ENCODE measurements around the gene PAGR1.

The PAGR1 gene

DNA sequence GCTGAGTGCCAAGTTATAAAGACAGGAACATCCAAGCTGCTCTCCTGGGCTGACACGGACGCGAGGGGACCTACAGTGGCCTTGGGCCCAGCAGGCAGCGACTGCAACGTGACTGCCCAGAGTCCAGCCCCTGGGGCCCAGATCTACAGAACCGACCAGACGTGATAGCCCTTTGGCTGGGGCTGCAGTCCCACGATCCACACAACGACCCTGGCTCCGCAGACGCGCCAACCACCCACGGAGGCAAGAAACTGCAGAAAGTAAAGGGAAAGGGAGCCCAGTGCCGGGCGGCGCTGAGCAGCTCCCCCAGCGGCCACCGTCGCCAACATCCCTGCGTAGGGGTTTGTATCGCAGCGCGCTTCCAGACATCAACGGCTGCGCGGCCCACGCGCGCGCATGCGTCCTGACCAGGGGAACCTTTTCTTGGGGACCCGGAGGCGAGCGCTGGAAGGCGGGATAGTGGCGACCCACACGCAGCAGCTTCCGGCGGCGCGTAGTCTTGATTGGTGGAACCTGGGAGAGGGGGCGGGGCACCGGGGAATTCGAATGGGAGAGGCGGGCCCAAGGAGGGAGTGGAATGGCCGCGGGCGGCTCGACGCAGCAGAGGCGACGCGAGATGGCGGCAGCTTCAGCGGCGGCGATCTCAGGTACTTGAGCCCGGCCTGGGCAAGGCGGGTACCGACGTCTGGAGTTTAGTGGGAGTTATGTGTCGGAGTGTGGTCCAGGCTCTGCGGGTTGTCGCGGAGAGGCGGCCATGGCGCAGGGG is 25.6 kb upstream of the PAGR1 start, which contains the start of gene KIF22:
Gene KIF22, plus strand, starts transcription at position 569 of the 766 bp plus-strand sequence. Its CDS starts 9 bp downstream, at position 578.
- TF ChIP-seq YY1 (IDR thresholded peaks at IDR 0.05; ENCODE audit: low read depth) (peak; percentile 94), TCF12 (IDR thresholded peaks at IDR 0.05; ENCODE audit: low read depth) (peak; percentile 59), NFIC (IDR thresholded peaks at IDR 0.05) (no peak), CEBPB (IDR thresholded peaks at IDR 0.05) (no peak), TAF1 (IDR thresholded peaks at IDR 0.05; ENCODE audit: low read depth) (peak; percentile 96), RAD21 (IDR thresholded peaks at IDR 0.05; ENCODE audit: low read depth) (peak; percentile 43), EGR1 (IDR thresholded peaks at IDR 0.05) (peak; percentile 65), FOXM1 (IDR thresholded peaks at IDR 0.05; ENCODE audit: borderline replicate concordance, low read depth) (peak; percentile 56; the same call in 1 of the 2 replicates), EP300 (IDR thresholded peaks at IDR 0.05; ENCODE audit: borderline replicate concordance) (no peak), ZBTB7A (IDR thresholded peaks at IDR 0.05; ENCODE audit: low read depth) (no peak), TEAD4 (IDR thresholded peaks at IDR 0.05) (peak; percentile 73), REST (IDR thresholded peaks at IDR 0.05; ENCODE audit: low read depth) (no peak), CREB1 (IDR thresholded peaks at IDR 0.05; ENCODE audit: low read depth) (peak; percentile 34; the same call in 1 of the 2 replicates)
- TF ChIP-seq, protein P1, sequence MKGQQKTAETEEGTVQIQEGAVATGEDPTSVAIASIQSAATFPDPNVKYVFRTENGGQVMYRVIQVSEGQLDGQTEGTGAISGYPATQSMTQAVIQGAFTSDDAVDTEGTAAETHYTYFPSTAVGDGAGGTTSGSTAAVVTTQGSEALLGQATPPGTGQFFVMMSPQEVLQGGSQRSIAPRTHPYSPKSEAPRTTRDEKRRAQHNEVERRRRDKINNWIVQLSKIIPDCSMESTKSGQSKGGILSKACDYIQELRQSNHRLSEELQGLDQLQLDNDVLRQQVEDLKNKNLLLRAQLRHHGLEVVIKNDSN (IDR thresholded peaks at IDR 0.05): no peak
- TF ChIP-seq, protein P2, sequence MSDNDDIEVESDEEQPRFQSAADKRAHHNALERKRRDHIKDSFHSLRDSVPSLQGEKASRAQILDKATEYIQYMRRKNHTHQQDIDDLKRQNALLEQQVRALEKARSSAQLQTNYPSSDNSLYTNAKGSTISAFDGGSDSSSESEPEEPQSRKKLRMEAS (IDR thresholded peaks at IDR 0.05): peak; percentile 83

DNA sequence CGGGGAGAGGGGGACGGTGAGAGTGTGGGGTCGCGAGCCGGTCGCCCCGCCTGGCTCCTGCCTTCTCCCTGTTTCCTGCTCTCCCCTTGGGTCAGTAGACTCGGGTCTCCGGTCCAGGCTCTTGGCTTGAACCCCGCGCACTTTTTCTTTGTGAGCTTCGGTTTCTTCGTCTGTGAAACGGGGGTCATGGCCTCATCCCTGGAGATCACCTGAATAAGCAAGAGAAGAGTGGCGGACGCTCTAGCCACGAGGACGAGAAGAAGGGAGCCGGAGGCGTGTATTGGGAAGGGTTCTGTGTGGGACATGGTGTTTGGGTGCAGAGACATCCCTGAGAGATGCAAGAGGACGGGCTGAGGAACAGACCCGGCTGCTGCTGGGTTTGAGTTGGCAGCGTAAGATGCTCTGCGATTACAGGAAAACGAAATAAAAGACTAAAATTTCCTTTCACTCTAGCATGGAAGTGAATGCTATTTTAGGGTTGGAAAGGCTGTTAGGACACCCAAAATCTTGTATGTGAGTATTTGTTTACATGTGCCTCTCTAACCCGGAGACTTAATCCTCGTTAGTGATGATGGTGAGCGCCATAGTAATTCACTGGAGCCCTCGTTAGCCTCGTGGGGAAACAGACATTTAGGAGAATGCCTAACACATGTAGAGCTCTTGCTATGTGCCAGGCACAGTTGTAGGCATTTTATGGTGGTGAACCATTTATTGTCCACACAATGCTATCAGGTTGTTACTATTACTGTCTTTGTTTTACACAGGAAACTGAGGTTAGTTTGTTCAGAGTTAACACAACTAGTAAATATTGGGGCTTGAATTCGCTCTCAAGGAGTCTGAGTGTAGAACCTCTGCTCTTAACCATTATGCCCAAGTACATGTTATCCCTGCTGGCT is 24.8 kb upstream of the PAGR1 start:
- TF ChIP-seq YY1 (IDR thresholded peaks at IDR 0.05; ENCODE audit: low read depth) (no peak), NFIC (IDR thresholded peaks at IDR 0.05) (no peak), CEBPB (IDR thresholded peaks at IDR 0.05) (no peak), REST (IDR thresholded peaks at IDR 0.05; ENCODE audit: low read depth) (no peak), ZBTB7A (IDR thresholded peaks at IDR 0.05; ENCODE audit: low read depth) (no peak), TEAD4 (IDR thresholded peaks at IDR 0.05) (no peak), EGR1 (IDR thresholded peaks at IDR 0.05) (no peak), TCF12 (IDR thresholded peaks at IDR 0.05; ENCODE audit: low read depth) (no peak), CREB1 (IDR thresholded peaks at IDR 0.05; ENCODE audit: low read depth) (no peak), RAD21 (IDR thresholded peaks at IDR 0.05; ENCODE audit: low read depth) (no peak), TAF1 (IDR thresholded peaks at IDR 0.05; ENCODE audit: low read depth) (no peak; the same call in 1 of the 2 replicates)
- TF ChIP-seq, protein P1 (IDR thresholded peaks at IDR 0.05): no peak
- TF ChIP-seq, protein P2 (IDR thresholded peaks at IDR 0.05): no peak

DNA sequence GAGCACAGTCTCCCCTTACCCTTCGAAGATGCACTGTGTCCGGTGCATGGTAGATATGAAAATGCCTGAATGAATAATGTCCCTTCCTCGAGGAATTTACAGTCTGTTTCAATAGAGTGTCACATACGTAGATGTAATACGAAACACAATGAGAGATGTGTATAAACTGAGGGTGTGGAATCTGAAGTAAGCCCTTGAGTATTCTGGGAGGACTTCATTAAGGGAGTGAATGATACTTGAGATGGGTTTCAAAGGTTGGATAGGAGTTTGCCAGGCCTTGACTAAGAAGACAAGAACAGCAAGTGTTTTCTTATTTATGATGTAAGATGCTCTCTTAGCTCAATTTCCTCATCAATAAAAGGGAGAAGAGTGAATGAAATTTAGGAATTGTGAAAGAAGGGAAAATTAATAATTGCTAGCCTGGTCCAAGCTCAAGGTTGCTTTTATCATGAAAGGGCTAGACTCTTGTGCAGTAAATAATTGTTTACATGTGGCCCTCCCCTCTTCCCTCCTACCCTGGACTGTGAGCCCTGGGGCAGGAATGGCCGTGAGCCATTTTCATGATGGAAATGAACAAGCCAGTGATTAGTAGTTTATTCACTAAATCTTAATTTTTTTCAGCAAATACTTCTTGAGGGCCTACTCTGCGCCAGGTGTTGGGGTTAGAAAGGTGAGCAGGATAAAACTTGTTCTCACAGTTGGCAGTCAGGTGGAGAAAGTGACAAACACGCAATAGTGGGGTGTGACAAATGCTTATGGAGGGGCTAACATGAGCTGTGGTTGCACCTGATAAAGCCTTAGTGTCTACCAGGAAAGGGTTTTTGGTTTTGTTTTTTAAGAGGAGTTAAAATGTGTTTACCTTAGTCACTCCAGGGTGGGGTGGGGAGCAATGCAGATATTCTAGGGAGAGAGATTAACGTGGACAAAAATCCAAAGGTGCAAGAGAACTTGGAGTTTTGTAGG is 23.8 kb upstream of the PAGR1 start:
- no peak for TF ChIP-seq TAF1 (IDR thresholded peaks at IDR 0.05; ENCODE audit: low read depth)
- TF ChIP-seq EP300 (IDR thresholded peaks at IDR 0.05; ENCODE audit: borderline replicate concordance): no peak
- TF ChIP-seq CEBPB (IDR thresholded peaks at IDR 0.05): no peak
- TF ChIP-seq TEAD4 (IDR thresholded peaks at IDR 0.05): no peak
- TF ChIP-seq, protein P1 (IDR thresholded peaks at IDR 0.05): no peak
- no peak for TF ChIP-seq REST (IDR thresholded peaks at IDR 0.05; ENCODE audit: low read depth)
- TF ChIP-seq NFIC (IDR thresholded peaks at IDR 0.05): no peak
- TF ChIP-seq ZBTB7A (IDR thresholded peaks at IDR 0.05; ENCODE audit: low read depth): no peak
- TF ChIP-seq YY1 (IDR thresholded peaks at IDR 0.05; ENCODE audit: low read depth): no peak
- no peak for TF ChIP-seq RAD21 (IDR thresholded peaks at IDR 0.05; ENCODE audit: low read depth)
- TF ChIP-seq, protein P2 (IDR thresholded peaks at IDR 0.05): no peak
- no peak for TF ChIP-seq EGR1 (IDR thresholded peaks at IDR 0.05)
- no peak for TF ChIP-seq CREB1 (IDR thresholded peaks at IDR 0.05; ENCODE audit: low read depth)
- no peak for TF ChIP-seq TCF12 (IDR thresholded peaks at IDR 0.05; ENCODE audit: low read depth)
- TF ChIP-seq FOXM1 (IDR thresholded peaks at IDR 0.05; ENCODE audit: borderline replicate concordance, low read depth): no peak
